ENCODE measurements around the gene SART1.
"Not testable (repeated sequence)": the region's sequence is repeated elsewhere in the genome, so short reads cannot be mapped to it uniquely, and the experiment has no call there.

Gene SART1

DNA sequence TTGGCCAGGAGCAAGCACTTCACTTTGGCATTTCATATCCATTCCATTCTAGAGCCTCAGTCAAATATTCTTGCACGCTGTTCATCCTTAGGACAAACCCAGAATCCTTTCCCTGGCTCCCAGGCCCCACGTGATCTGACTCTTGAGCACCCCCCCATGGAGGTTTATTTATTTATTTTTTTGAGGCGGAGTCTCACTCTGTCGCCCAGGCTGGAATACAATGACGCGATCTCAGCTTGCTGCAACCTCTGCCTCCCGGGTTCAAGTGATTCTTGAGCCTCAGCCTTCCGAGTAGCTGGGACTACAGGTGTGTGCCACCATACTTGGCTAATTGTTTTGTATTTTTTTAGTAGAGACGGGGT, 29.0 kb upstream of the SART1 start:
- peak in 1 of 3 donors; percentile 27 for DNase-seq (ENCODE audit: low read depth in 2 of 3, low spot score in 1 of 3)

DNA sequence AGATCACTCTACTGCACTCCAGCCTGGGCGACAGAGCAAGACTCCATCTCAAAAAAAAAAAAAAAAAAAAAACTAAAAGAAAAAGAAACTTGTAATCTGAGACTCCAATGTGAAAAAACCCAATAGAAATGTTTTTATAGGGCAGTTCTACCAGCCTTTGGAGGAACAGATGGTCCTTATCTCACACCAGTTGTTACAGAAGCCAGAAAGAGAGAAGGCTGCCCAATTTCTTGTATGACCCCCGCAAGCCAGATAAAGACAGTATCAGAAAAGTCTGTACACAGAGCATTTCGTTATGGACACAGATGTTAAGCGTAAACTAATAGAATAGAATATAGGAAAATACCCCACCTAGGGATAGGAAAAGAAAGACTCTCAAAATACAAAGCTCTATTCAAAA, 27.5 kb upstream of the SART1 start:
- DNase-seq (ENCODE audit: low read depth in 2 of 3, low spot score in 1 of 3), result no peak

DNA sequence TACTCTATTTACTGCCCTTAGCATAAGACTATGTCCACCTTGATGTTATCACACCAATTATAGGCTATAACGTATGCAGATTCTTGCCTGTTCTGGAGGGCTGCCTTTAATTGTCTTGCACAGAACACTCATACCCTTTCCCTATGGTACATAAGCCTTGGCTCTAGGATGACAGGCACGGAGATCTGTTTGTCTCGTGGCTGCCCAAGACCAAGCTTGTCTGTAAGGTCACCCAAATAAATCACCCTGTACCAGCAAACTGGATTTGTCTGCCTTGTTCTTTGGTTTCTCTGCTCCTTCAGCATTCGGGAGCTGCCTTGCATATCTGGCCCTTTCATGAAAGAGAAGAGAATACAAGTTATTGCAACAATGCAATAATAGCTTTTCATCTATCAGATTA, 23.8 kb upstream of the SART1 start:
- DNase-seq (ENCODE audit: low read depth in 2 of 3, low spot score in 1 of 3), result no peak

DNA sequence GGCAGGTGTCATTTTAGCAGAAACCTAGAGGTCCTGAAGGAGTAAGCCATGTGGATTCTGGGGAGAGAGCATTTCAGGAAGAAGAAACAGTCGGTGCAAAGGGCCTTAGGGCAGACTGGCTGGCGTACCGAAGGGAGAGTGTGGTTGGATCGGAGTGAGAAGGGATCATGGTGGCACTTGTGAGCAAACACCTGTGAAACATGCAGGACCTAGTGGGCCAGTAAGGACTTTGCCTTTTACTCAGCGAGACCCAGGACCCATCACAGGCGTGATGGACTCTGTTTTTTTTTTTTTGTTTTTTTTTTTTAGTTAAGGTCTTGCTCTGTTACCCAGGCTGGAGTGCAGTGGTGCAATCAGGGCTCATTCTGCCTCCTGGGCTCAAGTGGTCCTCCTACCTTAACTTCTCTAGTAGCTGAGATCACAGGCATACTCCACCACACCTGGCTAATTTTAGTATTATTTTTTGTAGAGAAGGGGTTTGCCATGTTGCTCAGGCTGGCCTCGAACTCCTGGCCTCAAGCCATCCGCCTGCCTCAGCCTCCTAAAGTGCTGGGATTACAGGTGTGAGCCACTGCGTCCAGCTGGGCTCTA, 19.7 kb upstream of the SART1 start:
- no peak for DNase-seq (ENCODE audit: low read depth in 2 of 3, low spot score in 1 of 3)

DNA sequence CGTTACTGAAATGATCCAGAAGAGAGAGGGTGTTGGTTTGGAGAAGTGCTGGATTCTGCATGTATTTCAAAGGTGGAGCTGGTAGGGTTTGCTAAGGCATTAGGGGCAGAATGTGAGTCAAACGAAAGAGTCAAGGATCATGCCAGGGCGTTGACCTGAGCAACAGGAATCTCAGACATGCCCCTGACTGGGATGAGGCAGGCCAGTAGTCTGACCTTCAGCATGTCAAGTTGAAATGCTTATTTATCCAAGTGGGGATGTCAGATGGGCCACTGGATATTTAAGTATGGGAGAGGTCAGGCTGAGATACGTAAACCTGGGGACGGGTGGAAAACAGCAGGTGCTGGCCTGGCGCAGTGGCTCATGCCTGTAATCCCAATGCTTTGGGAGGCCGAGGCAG, 19.0 kb upstream of the SART1 start:
- DNase-seq (ENCODE audit: low read depth in 2 of 3, low spot score in 1 of 3), result no peak

DNA sequence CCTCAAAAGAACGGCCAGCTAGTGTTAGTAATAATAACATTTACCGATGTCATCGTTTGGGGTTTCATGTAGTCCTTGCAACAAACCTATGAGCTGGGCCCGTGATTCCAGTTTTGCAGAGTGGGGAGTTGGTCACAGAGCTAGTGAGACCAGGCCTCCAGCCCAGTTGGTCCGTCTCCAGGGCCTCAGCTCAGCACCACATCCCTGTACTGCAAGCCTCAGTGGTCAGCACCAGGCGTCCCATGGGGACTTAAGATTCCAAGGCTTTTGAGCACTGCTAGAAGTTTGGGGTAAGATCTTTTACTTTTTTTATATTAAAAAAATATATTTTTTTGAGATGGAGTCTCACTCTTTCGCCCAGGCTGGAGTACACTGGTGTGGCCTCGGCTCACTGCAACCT, 17.3 kb upstream of the SART1 start:
- DNase-seq (ENCODE audit: low read depth in 2 of 3, low spot score in 1 of 3), result no peak

DNA sequence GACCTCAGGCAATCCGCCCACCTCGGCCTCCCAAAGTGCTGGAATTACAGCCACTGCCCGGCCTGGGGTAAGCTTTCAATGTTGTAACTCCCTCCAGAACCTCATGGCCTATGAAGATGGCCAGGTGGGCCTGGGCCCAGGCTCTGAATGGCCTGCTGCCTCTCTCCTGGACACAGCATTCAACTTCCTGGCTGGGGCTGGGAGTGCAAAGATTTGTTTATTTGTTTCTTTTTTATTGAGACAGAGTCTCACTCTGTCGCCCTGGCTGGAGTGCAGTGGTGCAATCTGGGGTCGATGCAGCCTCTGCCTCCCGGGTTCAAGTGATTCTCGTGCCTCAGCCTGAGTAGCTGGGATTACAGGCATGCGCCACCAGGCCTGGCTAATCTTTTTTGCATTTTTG, 16.8 kb upstream of the SART1 start:
- DNase-seq (ENCODE audit: low read depth in 2 of 3, low spot score in 1 of 3), result no peak

DNA sequence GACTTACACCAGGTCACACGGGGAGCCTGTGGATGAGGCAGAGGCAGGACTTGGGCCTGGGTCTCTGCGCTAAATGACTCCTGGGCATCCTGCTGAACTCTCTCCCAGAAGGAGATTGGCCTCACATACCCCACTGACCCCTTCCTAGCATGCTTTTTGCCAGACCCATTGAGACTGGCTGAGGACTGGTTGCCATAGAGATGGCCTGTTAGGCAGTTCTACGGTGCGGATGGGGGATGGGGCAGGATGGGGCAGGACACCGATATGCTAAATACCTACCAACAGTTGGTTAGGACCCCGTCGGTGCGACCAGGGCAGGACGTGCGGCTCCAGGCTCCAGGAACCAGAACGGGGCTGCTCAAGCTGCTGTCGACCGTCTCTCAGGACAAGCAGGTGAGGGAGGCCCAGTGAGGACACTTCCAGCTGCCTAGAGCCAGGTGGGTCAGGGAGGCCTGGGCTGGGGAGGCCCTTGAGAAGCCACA, 16.1 kb upstream of the SART1 start, which contains the start of gene TSGA10IP:
Gene TSGA10IP (plus strand): TSS at position 51 of the 482 bp plus-strand sequence. CDS start 196 bp downstream, at position 247.
- no peak for DNase-seq (ENCODE audit: low read depth in 2 of 3, low spot score in 1 of 3)

DNA sequence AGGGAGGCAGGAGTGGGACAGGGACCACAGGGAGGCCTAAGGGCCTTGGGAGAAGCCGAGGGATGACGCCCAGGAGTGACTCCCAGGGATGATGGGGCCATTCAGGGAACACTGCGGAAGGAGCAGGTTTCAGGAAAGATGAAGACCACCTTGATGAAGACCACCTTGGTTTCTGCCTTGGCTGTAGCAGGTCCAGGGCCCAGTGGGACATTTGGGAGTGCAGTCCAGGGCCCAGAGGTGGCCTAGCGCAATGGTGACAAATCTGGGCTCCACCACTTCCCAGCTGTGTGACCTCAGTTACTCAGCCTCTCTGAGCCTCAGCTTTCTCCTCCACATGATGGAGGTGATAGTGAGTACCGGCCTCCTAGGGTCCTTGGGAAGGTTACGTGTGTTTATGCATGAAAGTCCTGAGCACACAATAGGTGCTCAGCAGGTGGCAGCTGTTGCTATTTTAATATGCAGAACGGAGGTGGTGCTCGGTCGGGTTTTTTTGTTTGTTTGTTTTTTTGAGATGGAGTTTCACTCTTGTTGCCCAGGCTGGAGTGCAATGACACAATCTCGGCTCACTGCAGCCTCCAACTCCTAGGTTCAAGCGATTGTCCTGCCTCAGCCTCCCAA, 15.5 kb upstream of the SART1 start:
- no peak for DNase-seq (ENCODE audit: low read depth in 2 of 3, low spot score in 1 of 3)

DNA sequence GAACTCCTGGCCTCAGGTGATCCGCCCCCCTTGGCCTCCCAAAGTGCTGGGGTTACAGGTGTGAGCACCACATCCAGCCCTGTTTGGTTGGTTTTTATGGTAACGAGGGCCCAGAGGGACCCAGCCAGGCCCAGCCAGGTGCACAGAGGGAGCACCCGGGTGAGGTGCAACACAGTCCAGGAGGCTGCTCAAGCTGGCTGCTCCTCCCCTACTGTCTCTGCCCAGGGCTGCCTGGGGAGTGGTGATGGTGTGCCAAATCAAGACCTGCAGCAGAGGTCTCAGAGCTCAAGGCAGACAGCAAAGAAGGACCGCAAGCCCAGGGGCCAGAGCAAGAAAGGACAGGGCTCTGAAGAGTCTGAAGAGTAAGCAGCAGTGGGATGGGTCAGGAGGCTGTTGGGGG, 14.9 kb upstream of the SART1 start:
- no peak for DNase-seq (ENCODE audit: low read depth in 2 of 3, low spot score in 1 of 3)

DNA sequence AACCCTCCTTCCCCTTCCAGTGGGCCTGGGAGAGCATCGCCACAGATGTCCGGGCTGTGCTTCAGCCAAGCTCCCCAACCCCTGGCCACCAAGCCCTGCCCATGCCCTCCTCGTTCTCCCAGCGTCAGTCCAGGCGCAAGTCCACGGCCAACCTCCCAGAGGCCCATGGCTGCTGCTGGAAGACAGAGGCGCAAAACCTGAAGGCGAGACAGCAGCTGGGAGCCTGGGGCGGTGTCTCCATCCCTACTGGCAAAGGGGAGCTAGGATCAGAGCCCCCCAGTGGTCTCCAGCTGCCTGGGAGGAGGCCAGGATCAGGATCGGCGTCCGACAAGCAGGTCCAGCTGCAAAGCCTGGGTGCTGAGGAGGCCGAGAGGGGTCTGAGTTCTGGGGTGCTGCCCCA, 14.4 kb upstream of the SART1 start:
- DNase-seq (ENCODE audit: low read depth in 2 of 3, low spot score in 1 of 3), result no peak

DNA sequence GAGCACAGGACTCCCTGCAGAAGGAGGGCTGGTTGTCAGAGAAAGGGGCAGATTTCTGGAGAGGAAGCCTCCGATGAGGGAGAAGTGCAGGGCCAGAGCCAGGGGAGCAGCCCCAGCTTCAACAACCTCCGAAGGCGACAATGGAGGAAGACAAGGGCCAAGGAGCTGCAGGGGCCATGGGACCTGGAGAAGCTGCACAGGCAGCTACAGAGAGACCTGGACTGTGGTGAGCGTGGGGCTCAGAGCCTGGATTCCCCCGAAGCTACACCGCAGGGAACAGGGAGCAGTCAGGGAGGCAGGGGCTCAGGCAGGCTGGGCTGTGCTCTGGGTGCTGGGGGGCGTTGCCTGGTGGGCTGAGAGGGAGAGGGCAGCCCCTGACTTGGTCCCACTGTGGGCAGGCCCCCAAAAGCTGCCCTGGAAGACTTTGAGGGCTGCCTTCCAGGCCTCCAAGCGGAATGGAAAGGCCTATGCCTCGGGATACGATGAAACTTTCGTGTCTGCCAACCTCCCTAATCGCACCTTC, 13.9 kb upstream of the SART1 start:
- DNase-seq (ENCODE audit: low read depth in 2 of 3, low spot score in 1 of 3), result no peak

DNA sequence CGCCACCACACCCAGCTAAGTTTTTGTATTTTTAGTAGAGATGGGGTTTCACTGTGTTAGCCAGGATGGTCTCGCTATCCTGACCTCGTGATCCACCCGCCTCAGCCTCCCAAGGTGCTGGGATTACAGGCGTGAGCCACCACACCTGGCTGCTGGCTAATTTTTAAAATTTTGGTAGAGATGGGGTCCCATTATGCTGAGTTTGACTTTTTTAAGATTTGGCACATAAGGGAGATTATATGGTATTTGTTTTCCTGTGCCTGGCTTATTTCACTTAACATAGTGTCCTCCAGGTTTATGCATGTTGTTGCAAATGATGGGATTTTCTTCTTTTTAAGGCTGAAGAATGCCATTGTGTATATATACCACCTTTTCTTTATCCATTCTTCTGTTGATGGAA, 10.8 kb upstream of the SART1 start:
- not testable (repeated sequence) for DNase-seq (ENCODE audit: low read depth in 2 of 3, low spot score in 1 of 3)

DNA sequence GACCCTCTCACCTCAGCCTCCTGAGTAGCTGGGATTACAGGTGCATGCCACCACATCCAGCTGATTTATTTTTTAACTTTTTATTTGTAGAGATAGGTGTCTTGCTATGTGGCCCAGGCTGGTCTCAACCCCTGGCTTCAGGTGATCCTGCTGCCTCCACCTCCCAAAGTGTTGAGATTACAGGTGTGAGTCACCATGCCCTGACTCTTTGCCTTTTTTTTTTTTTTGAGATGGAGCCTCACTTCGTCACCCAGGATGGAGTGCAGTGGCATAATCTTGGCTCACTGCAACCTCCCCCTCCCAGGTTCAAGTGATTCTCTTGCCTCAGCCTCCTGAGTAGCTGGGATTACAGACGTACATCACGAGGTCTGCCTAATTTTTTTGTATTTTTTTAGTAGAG, 9.9 kb upstream of the SART1 start:
- DNase-seq (ENCODE audit: low read depth in 2 of 3, low spot score in 1 of 3), result not testable (repeated sequence)

DNA sequence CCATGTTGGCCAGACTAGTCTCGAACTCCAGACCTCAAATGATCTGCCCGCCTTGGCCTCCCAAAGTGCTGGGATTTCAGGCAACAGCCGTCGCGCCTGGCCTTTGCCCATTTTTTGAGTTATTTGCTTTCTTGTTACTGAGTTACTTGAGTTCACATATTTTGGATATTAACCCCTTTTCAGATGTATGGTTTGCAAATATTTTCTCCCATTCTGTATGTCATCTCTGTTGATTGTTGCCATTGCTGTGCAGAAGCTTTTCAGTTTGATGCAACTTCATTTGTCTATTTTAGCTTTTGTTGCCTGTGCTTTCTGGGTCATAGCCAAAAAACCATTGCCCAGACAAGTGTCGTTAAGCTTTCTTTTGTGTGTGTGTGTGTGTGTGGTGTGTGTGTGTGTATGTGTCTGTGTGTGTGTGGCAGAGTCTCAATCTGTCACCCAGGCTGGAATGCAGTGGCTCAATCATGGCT, 9.4 kb upstream of the SART1 start:
- no peak for DNase-seq (ENCODE audit: low read depth in 2 of 3, low spot score in 1 of 3)

DNA sequence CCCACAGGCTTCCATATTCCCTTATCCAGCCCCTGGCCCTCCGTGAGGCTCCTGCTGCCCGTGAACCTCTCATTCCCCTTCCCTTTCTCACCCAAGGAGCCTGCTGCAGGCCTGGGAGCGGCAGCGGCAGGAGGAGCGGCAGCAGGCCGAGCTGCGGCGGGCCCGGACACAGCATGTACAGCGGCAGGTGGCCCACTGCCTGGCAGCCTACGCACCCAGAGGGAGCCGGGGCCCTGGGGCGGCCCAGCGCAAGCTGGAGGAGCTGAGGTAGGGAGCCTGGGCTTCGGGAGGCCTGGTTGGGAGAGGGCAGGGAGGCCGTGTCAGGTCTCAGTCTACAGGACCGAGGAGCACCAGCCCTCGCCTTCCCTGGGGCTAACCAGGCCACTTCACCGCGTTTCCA, 8.1 kb upstream of the SART1 start:
- no peak for DNase-seq (ENCODE audit: low read depth in 2 of 3, low spot score in 1 of 3)

DNA sequence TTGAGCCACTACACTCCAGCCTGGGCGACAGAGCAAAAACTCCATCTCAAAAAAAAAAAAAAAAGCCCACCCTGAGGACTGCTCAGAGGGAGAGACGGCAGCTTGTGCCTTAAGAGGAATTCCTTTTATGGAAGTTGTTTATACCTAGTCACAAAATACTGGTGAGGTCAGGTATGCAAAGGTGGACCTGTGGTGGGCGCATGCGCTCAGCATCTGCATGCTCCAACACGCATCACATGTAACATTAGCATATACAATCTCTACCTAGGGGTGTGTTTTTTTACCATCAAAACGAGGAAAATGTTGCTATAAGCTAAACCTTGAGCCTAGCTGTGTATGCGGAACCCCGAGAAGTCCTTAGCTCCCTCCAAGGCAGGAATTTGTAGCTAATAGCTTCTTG, 6.8 kb upstream of the SART1 start:
- DNase-seq (ENCODE audit: low read depth in 2 of 3, low spot score in 1 of 3), result no peak

DNA sequence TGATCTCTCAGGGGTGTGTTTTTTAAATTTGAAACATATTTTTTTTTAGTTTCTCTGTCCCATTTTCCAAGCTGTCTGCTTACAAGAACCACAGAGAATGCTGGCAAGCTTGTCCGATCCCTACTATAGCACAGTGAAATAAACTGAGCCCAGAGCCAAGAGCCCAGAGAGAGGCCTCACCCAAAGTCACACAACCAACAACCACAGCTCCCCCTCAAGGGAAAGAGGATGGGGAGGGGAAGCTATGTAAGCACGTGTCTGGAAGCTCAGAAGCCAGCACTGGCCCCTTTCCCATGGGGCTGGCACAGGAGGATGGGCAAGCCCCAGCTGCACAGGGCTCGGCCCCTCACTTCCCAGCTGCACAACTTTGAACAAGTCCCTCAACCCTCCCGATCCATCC, 3.2 kb upstream of the SART1 start:
- DNase-seq (ENCODE audit: low read depth in 2 of 3, low spot score in 1 of 3), result no peak

DNA sequence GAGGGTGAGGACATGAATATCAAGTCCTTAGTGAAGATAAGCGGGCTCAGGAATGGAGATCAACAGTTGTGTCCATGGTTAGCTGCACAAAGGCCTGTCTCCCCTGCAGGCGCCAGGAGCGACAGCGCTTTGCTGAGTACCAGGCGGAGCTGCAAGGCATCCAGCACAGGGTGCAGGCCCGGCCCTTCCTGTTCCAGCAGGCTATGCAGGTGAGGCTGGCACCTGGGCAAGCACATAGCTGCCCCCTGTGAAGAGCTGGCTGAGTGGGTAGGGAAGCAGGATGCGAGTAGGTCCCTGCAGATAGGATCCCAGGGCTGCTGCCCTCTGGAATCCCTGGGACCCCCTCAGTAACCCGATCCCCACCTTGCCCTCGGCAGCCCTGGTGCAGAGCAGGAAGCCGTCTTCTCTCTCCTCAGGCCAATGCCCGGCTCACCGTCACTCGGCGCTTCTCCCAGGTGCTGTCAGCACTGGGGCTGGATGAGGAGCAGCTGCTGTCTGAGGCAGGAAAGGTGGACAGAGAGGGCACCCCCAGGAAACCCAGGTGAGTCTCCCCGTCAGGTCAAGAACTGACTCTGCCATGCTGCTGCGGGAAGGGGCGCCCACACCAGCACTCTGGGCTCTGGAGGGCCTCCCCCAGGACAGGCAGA, 2.6 kb upstream of the SART1 start:
- DNase-seq (ENCODE audit: low read depth in 2 of 3, low spot score in 1 of 3), result no peak

DNA sequence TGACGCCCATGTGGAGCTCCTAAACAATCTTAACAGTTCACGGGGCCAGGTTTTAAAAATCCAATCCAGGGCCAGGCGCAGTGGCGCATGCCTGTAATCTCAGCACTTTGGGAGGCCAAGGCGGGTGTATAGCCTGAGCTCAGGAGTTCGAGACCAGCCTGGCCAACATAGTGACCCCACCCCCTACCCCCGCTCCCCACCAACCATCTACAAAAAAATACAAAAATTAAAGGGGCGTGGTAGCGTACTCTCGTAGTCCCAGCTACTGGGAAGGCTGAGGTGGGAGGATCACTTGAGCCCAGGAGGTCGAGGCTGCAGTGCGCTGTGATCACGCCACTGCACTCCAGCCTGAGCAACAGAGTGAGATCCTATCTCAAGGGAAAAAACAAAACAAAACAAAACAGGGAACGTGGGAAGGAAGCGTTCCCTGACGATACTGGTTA, 689 bp upstream of the SART1 start:
- DNase-seq (ENCODE audit: low read depth in 2 of 3, low spot score in 1 of 3), result no peak

DNA sequence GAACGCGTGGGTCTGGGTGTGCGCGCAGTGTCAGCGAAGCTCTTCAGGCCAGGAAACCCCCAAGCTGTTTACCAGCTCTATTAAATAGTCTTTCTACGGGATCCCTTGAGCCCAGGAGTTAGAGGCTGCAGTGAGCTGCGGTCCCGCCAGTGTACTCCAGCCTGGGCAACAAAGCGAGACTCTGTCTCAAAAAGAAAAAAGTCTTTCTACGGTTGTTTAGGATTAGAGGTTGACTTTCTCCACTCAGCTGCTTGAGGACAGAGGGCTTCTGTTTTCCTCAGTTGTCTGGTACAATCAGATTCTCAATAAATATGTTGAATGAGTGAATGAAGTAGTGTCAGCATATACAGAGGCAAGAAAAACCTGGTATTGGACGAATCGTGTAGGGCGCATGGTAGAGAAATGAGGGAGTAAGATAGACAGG, 619 bp downstream of the SART1 start:
- DNase-seq (ENCODE audit: low read depth in 2 of 3, low spot score in 1 of 3), result no peak

DNA sequence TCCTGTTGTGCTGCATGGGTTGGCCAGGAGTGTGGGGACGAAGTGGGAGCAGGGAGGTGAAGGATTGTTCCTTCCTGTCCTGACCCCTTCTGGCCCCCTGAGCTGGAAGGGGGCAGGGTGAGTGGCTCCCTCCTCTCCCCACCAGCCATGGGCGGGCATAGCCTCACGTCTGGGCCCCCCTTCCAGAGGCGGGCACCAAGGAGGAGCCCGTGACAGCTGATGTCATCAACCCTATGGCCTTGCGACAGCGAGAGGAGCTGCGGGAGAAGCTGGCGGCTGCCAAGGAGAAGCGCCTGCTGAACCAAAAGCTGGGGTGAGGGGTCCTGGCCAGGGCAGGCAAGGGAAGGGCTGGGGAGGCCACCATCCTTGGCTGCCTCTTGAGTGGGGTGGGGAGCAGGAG, 3.4 kb downstream of the SART1 start:
- no peak for DNase-seq (ENCODE audit: low read depth in 2 of 3, low spot score in 1 of 3)
